ENCODE measurements around the gene RNLS.

The RNLS gene

GRCh38 chr10:88423732-88424131, 159.4 kb downstream of the RNLS start:
- Histone ChIP-seq H3K4me1 (no peaks in the 10 kb centered on the region), H3K4me2 (ENCODE audit: low read length) (no peak overlapping the region)

DNA sequence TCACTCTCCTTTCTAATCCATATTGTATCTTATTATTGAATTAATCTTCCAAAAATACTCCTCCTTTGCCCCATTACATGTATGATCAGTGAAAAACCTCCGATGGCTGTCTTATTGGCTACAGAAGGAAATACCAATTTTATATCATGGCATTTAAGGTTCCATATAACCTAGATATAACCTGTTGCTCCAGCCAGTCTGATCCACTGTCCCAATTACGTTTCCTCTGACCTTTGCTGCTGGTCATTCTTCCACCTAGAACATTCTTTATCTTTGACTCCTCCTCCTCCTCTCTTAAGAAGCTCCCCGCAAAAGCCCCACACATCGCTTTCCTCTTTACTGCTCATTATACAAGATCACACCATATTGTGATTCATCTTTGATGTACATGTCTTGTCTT, 161.5 kb downstream of the RNLS start:
- Histone ChIP-seq H3K27ac (no peak overlapping the region), H3K9ac (no peak overlapping the region), H3K4me1 (no peaks in the 10 kb centered on the region), H3K9me3 (ENCODE audit: control insufficient read depth, low read length) (no peaks in the 10 kb centered on the region), H3K4me2 (ENCODE audit: low read length) (no peak overlapping the region), H3K4me3 (ENCODE audit: low read depth, low read length) (no peak overlapping the region), H3K27me3 (ENCODE audit: control insufficient read depth, insufficient read depth, low read length) (no peaks in the 10 kb centered on the region), H3K36me3 (ENCODE audit: control insufficient read depth, insufficient read depth, low read length) (no peaks in the 10 kb centered on the region), H3K79me2 (no peaks in the 10 kb centered on the region), H2AFZ (no peak overlapping the region)
- no peak for TF ChIP-seq CTCF (IDR thresholded peaks at IDR 0.05)

More at GRCh38 chr10:88423732-88424131, 159.4 kb downstream of the RNLS start:
- no peaks in the 10 kb centered on the region for H3K27me3 ChIP-seq (ENCODE audit: control insufficient read depth, insufficient read depth, low read length)
- no peaks in the 10 kb centered on the region for H3K79me2 ChIP-seq
- H2AFZ ChIP-seq = no peak overlapping the region
- H3K4me3 ChIP-seq (ENCODE audit: low read depth, low read length) = no peak overlapping the region
- H3K9me3 ChIP-seq (ENCODE audit: control insufficient read depth, low read length) = no peaks in the 10 kb centered on the region
- TF ChIP-seq CTCF (IDR thresholded peaks at IDR 0.05) = no peak
- no peak overlapping the region for H3K9ac ChIP-seq
- no peak overlapping the region for H3K27ac ChIP-seq
- no peaks in the 10 kb centered on the region for H3K36me3 ChIP-seq (ENCODE audit: control insufficient read depth, insufficient read depth, low read length)

DNA sequence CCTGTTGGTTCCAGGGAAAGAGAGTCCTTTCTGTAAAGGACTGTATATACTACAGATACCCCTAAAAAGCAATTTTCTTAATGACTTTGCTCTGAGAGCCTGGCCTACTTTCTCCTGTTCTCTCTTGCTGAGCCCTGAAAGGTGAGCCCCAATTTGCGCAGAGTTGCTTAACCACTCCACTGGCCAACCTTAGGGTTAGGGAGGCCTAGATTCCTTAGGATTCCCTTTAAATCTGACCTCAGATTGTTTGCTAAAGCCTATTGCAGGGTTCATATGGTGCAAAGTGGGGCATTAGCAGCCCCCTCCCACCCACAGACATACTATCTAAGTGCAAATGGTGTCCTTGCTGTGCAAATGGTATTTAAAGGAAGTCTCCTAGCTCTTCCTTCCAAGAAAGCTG, 164.2 kb downstream of the RNLS start:
- Histone ChIP-seq H3K9ac (no peak overlapping the region), H3K36me3 (ENCODE audit: control insufficient read depth, insufficient read depth, low read length) (no peaks in the 10 kb centered on the region), H3K9me3 (ENCODE audit: control insufficient read depth, low read length) (no peaks in the 10 kb centered on the region), H3K4me3 (ENCODE audit: low read depth, low read length) (no peak overlapping the region), H3K27me3 (ENCODE audit: control insufficient read depth, insufficient read depth, low read length) (no peaks in the 10 kb centered on the region), H2AFZ (no peak overlapping the region), H3K27ac (no peak overlapping the region), H3K4me1 (no peaks in the 10 kb centered on the region), H3K79me2 (no peaks in the 10 kb centered on the region), H3K4me2 (ENCODE audit: low read length) (no peak overlapping the region)
- no peak for TF ChIP-seq CTCF (IDR thresholded peaks at IDR 0.05)

DNA sequence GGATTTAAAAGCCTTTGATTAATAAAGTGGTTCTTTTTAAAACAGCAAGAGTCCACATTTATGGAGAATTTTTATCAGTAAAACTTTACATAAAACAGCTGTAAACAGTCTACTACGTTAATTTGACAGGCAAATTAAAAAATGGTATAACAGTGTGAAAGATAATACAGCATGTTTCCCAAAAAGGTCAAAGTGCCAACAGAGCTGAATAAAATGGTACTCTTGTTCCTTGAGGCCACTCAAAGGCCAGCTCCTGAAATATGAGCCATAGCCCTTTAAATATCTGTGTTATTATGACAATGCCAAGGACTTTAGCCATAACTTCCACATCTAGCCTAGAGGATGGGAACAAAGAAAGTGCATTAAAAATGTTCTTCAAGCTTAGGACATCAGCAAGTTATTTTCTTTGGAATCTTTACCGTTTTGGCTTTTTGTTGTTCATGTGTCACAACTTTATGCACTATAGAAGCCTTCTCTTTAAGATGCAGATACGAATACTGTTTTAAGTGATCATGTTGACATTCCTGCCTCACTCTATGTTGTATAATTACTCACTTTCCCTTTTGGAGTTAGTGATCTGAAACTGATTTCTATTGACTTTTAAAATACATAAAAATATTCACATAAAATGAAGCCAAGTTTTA, 165.6 kb downstream of the RNLS start:
- H3K4me1 ChIP-seq = no peaks in the 10 kb centered on the region
- no peak for TF ChIP-seq CTCF (IDR thresholded peaks at IDR 0.05)
- H3K79me2 ChIP-seq = no peaks in the 10 kb centered on the region
- no peak overlapping the region for H2AFZ ChIP-seq
- no peaks in the 10 kb centered on the region for H3K9me3 ChIP-seq (ENCODE audit: control insufficient read depth, low read length)
- no peak overlapping the region for H3K4me3 ChIP-seq (ENCODE audit: low read depth, low read length)
- H3K9ac ChIP-seq = no peak overlapping the region
- no peak overlapping the region for H3K4me2 ChIP-seq (ENCODE audit: low read length)
- H3K27me3 ChIP-seq (ENCODE audit: control insufficient read depth, insufficient read depth, low read length) = no peaks in the 10 kb centered on the region
- H3K27ac ChIP-seq = no peak overlapping the region
- H3K36me3 ChIP-seq (ENCODE audit: control insufficient read depth, insufficient read depth, low read length) = no peaks in the 10 kb centered on the region

DNA sequence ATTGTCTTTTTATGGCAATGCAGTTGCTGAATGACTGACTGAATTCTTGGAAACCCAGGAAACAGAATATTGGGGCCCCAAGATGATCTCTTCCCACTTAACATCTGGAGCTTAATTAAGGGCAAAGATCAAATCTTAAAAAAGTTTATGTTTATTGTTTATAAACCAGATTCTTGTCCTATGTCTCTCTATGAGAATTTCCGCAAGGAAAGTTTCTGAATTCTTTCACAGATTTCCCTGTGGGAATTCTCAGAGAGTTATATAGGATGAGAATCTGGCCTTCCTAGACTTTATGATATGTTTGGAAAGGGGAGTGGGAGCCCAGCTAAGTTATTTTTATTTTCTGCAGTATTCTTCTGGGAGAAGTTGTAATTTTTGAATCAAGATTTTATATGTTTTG, 166.3 kb downstream of the RNLS start:
- Histone ChIP-seq H3K9ac (no peak overlapping the region), H3K36me3 (ENCODE audit: control insufficient read depth, insufficient read depth, low read length) (no peaks in the 10 kb centered on the region), H3K4me3 (ENCODE audit: low read depth, low read length) (no peak overlapping the region), H3K79me2 (no peaks in the 10 kb centered on the region), H3K4me1 (no peaks in the 10 kb centered on the region), H3K27me3 (ENCODE audit: control insufficient read depth, insufficient read depth, low read length) (no peaks in the 10 kb centered on the region), H3K27ac (no peak overlapping the region), H2AFZ (no peak overlapping the region), H3K4me2 (ENCODE audit: low read length) (no peak overlapping the region), H3K9me3 (ENCODE audit: control insufficient read depth, low read length) (no peaks in the 10 kb centered on the region)
- no peak for TF ChIP-seq CTCF (IDR thresholded peaks at IDR 0.05)
